ENCODE data around the gene ZBTB20. TPM values are rescaled to one million over a fixed set of nuclear protein-coding genes. Genes with fewer than 3 reads are reported as not detected.

Gene ZBTB20
- total RNA-seq, 1 donor from 2014 or later = 32.5 TPM

- Histone ChIP-seq H3K36me3 (ENCODE audit: control insufficient read depth, insufficient read depth, low read length) (no peaks in the 10 kb centered on the region), H3K4me3 (ENCODE audit: low read depth, low read length) (no peak overlapping the region), H3K27me3 (ENCODE audit: control insufficient read depth, insufficient read depth, low read length) (no peaks in the 10 kb centered on the region)
- TF ChIP-seq CTCF (IDR thresholded peaks at IDR 0.05; ENCODE audit: insufficient read depth, low read length, poor library complexity, severe bottlenecking) = no peak
- no peak for DNase-seq (ENCODE audit: low read depth)
Measured at GRCh38 chr3:114510201-114510600, 636.9 kb downstream of the ZBTB20 start.

- Histone ChIP-seq H3K36me3 (ENCODE audit: control insufficient read depth, insufficient read depth, low read length) (no peaks in the 10 kb centered on the region), H3K27me3 (ENCODE audit: control insufficient read depth, insufficient read depth, low read length) (no peaks in the 10 kb centered on the region), H3K4me3 (ENCODE audit: low read depth, low read length) (no peak overlapping the region)
- no peak for TF ChIP-seq CTCF (IDR thresholded peaks at IDR 0.05; ENCODE audit: insufficient read depth, low read length, poor library complexity, severe bottlenecking)
- no peak for DNase-seq (ENCODE audit: low read depth)
Measured at GRCh38 chr3:114509756-114510155, 637.3 kb downstream of the ZBTB20 start.

GRCh38 chr3:114508976-114509375 is 638.1 kb downstream of the ZBTB20 start:
- TF ChIP-seq CTCF (IDR thresholded peaks at IDR 0.05; ENCODE audit: insufficient read depth, low read length, poor library complexity, severe bottlenecking) = no peak
- no peak for DNase-seq (ENCODE audit: low read depth)
- no peaks in the 10 kb centered on the region for H3K36me3 ChIP-seq (ENCODE audit: control insufficient read depth, insufficient read depth, low read length)
- H3K4me3 ChIP-seq (ENCODE audit: low read depth, low read length) = no peak overlapping the region
- H3K27me3 ChIP-seq (ENCODE audit: control insufficient read depth, insufficient read depth, low read length) = no peaks in the 10 kb centered on the region

GRCh38 chr3:114508208-114508607 is 638.9 kb downstream of the ZBTB20 start:
- no peak for TF ChIP-seq CTCF (IDR thresholded peaks at IDR 0.05; ENCODE audit: insufficient read depth, low read length, poor library complexity, severe bottlenecking)
- H3K36me3 ChIP-seq (ENCODE audit: control insufficient read depth, insufficient read depth, low read length) = no peaks in the 10 kb centered on the region
- H3K27me3 ChIP-seq (ENCODE audit: control insufficient read depth, insufficient read depth, low read length) = no peaks in the 10 kb centered on the region
- no peak for DNase-seq (ENCODE audit: low read depth)
- H3K4me3 ChIP-seq (ENCODE audit: low read depth, low read length) = no peak overlapping the region

- Histone ChIP-seq H3K36me3 (ENCODE audit: control insufficient read depth, insufficient read depth, low read length) (no peaks in the 10 kb centered on the region), H3K27me3 (ENCODE audit: control insufficient read depth, insufficient read depth, low read length) (no peaks in the 10 kb centered on the region), H3K4me3 (ENCODE audit: low read depth, low read length) (no peak overlapping the region)
- no peak for DNase-seq (ENCODE audit: low read depth)
- no peak for TF ChIP-seq CTCF (IDR thresholded peaks at IDR 0.05; ENCODE audit: insufficient read depth, low read length, poor library complexity, severe bottlenecking)
Measured at GRCh38 chr3:114506591-114507300, 640.3 kb downstream of the ZBTB20 start.
